Subcutaneous adipose tissue (tissue), 4 donors: ENCODE data around the gene PIKFYVE. TPM values are rescaled to one million over a fixed set of nuclear protein-coding genes. Genes with fewer than 3 reads are reported as not detected.

Experiments
- CTCF ChIP-seq: fragments of 450-650 bp; IDR thresholded peaks from one replicate; pipeline ENCODE4 v1.5.1; 2016; ENCODE audit warnings: low read depth, mild to moderate bottlenecking, control low read depth, antibody characterized with exemption, moderate library complexity
- total RNA-seq, 4 donors: library from RNA; depleted of rRNA; stranded (reverse); fragments of >200 nt; gene quantifications; one replicate each; pipeline ENCODE4 v1.1.0, GENCODE V29; 2016

PIKFYVE gene
- total RNA-seq, 4 donors from 2014 or later, result 37.5 to 55.3 (median 43.3) TPM

GRCh38 chr2:208235860-208236259 lies 30.2 kb upstream of the PIKFYVE start:
- TF ChIP-seq CTCF, result no peak

GRCh38 chr2:208239770-208240493 lies 26.1 kb upstream of the PIKFYVE start:
- TF ChIP-seq CTCF, result no peak

DNA sequence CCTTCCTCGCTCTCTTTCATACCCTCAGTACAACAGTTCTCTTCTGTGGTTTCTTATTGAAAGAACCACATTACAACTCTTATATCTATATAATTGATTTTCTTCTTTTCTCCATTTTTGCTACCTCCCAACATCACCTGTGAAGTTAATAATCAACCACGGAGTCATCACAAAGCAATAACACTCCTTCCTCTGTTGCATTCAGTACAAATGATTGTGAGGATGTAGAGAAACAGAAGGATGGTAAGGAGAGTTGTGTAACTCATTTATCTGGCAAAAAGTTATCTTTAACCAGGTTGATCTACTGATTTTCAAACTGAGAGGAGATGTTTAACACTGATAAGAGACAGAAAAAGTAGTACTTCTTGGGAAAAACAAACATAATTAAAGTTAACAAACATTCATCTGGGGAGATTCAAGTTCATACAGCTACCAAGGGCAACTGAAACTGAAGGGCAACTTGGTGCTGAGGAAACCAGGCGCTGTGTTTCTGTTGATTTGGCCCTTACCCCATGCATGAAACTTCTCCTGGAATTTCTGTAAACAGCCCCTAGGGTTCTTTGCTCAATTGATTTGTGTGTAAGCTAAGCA lies 25.3 kb upstream of the PIKFYVE start:
- TF ChIP-seq CTCF, result no peak

- TF ChIP-seq CTCF, result no peak
Measured at GRCh38 chr2:208244422-208244821, 21.6 kb upstream of the PIKFYVE start.

GRCh38 chr2:208245746-208246145 lies 20.3 kb upstream of the PIKFYVE start:
- TF ChIP-seq CTCF, result no peak

DNA sequence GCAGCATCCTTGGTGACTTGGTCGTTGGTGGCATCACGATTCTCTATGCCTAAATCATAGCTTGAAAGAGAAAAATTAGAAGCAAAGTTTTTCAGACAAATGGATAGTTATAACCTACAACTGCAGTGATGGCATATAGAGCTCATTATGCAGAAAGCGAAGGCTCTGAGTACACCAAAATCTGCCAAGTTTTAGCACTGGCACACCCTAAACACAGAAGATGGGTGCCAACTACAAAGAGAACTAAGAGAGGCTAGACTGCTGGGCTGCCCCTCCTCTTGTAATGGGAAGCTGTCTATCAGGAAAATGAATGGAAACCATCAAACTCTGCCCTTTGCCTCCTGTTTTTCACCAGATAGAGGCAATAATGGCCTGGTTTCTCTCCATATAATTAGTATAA lies 17.5 kb upstream of the PIKFYVE start:
- TF ChIP-seq CTCF, result no peak

GRCh38 chr2:208249296-208249695 lies 16.8 kb upstream of the PIKFYVE start:
- no peak for TF ChIP-seq CTCF
